GM12874 (cell line): ENCODE results near the gene NOL4L.

ENCODE experiments used
- CTCF ChIP-seq: IDR thresholded peaks from 2 replicates; pipeline ENCODE4 v1.5.1; 2011; ENCODE audit warnings: low read depth, mild to moderate bottlenecking, control low read depth, low read length, moderate library complexity; ENCODE audit not compliant: insufficient read depth

Gene NOL4L

GRCh38 chr20:32484225-32484957 is 100.7 kb downstream of the NOL4L start:
- TF ChIP-seq CTCF = no peak

GRCh38 chr20:32483351-32484224 is 101.5 kb downstream of the NOL4L start:
- no peak for TF ChIP-seq CTCF

- TF ChIP-seq CTCF = no peak
These were observed 102.5 kb downstream of the NOL4L start for GRCh38 chr20:32482442-32483261.

- no peak for TF ChIP-seq CTCF
These were observed 103.0 kb downstream of the NOL4L start for GRCh38 chr20:32482143-32482441.

- TF ChIP-seq CTCF = no peak
These were observed 103.6 kb downstream of the NOL4L start for GRCh38 chr20:32481311-32482142.

GRCh38 chr20:32480371-32481241 is 104.5 kb downstream of the NOL4L start:
- no peak for TF ChIP-seq CTCF
